Activated naive CD4-positive, alpha-beta T cell treated with Interleukin-2 at 50 U/mL for 16 hours (primary cell): ENCODE measurements around the gene MRPS22.
"Not testable (repeated sequence)": the region's sequence is repeated elsewhere in the genome, so short reads cannot be mapped to it uniquely, and the experiment has no call there.

ENCODE experiments used
- DNase-seq: peaks from one replicate; pipeline ENCODE4 v3.0.0-alpha.2; 2020

Gene MRPS22

GRCh38 chr3:139342054-139342453, 1.8 kb upstream of the MRPS22 start:
- DNase-seq: no peak

- DNase-seq: no peak
Observed at GRCh38 chr3:139346771-139347170, 3.0 kb downstream of the MRPS22 start.

GRCh38 chr3:139353920-139354556, 10.2 kb downstream of the MRPS22 start:
- DNase-seq: no peak

GRCh38 chr3:139354661-139355060, 10.8 kb downstream of the MRPS22 start:
- no peak for DNase-seq

GRCh38 chr3:139355476-139355875, 11.7 kb downstream of the MRPS22 start:
- no peak for DNase-seq

GRCh38 chr3:139355891-139356290, 12.1 kb downstream of the MRPS22 start:
- DNase-seq: no peak

- no peak for DNase-seq
Observed at GRCh38 chr3:139357899-139358298, 14.1 kb downstream of the MRPS22 start.

- no peak for DNase-seq
Observed at GRCh38 chr3:139358841-139359562, 15.2 kb downstream of the MRPS22 start.

GRCh38 chr3:139361276-139361675, 17.5 kb downstream of the MRPS22 start:
- DNase-seq: no peak

GRCh38 chr3:139364549-139364948, 20.7 kb downstream of the MRPS22 start:
- DNase-seq: no peak

GRCh38 chr3:139374099-139374498, 30.3 kb downstream of the MRPS22 start:
- no peak for DNase-seq

GRCh38 chr3:139377378-139377777, 33.6 kb downstream of the MRPS22 start:
- no peak for DNase-seq

GRCh38 chr3:139378587-139379241, 34.9 kb downstream of the MRPS22 start:
- DNase-seq: no peak

GRCh38 chr3:139380575-139380974, 36.8 kb downstream of the MRPS22 start:
- DNase-seq: no peak

GRCh38 chr3:139382291-139382690, 38.5 kb downstream of the MRPS22 start:
- not testable (repeated sequence) for DNase-seq

- no peak for DNase-seq
Observed at GRCh38 chr3:139388077-139388476, 44.3 kb downstream of the MRPS22 start.

- DNase-seq: no peak
Observed at GRCh38 chr3:139388821-139389551, 45.2 kb downstream of the MRPS22 start.

- peak; percentile 97 for DNase-seq
Observed at GRCh38 chr3:139389552-139390368, 45.9 kb downstream of the MRPS22 start, which contains the start of gene COPB2. TSS of gene COPB2 (minus strand) at chr3:139389647. CDS start at chr3:139389550, 97 bp downstream.

- no peak for DNase-seq
Observed at GRCh38 chr3:139394116-139394515, 50.3 kb downstream of the MRPS22 start.

GRCh38 chr3:139396707-139397106, 52.9 kb downstream of the MRPS22 start:
- no peak for DNase-seq

- DNase-seq: not testable (repeated sequence)
Observed at GRCh38 chr3:139401155-139401554, 57.3 kb downstream of the MRPS22 start.
